ENCODE data around the gene HEXD. TPM values are rescaled to one million over a fixed set of nuclear protein-coding genes. Genes with fewer than 3 reads are reported as not detected.

The HEXD gene
- polyA plus RNA-seq, 1 experiment = 9.1 TPM

DNA sequence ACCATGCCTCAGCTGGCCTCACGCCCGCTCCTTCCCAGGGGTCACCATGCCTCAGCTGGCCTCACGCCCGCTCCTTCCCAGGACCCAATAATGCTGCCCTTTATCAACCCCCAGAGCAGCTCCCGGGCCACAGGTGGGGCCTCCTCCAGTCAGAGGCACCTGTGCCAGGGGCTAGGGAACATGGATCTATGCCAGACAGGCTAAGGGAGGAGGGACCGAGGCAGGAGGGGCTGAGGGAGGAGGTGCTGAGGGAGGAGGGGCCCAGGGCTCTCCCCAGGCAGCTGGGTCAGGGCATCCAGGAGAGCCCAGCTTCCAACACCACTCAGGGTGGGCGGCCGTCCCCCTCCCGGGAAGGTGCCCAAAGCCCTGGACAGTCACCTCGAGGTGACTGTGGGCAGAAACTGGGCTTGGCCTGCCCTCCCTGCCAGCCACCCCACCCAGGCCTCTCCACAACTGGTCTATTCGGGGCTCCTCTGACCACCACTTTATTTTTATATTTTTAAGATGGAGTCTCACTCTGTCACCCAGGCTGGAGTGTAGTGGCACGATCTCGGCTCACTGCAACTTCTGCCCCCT, 27.2 kb upstream of the HEXD start:
- Histone ChIP-seq H3K4me3 (ENCODE audit: low read depth, low read length) (no peak overlapping the region), H3K9me3 (ENCODE audit: control insufficient read depth, insufficient read depth, low read length) (no peaks in the 10 kb centered on the region; the same call in 1 of the 2 replicates), H3K27ac (ENCODE audit: low read depth, low read length) (no peak overlapping the region), H3K27me3 (ENCODE audit: control insufficient read depth, insufficient read depth, low read length) (peaks cover 15% of the 10 kb centered on the region)
- no peak for DNase-seq (ENCODE audit: low read depth, low spot score)
- TF ChIP-seq, protein P1, sequence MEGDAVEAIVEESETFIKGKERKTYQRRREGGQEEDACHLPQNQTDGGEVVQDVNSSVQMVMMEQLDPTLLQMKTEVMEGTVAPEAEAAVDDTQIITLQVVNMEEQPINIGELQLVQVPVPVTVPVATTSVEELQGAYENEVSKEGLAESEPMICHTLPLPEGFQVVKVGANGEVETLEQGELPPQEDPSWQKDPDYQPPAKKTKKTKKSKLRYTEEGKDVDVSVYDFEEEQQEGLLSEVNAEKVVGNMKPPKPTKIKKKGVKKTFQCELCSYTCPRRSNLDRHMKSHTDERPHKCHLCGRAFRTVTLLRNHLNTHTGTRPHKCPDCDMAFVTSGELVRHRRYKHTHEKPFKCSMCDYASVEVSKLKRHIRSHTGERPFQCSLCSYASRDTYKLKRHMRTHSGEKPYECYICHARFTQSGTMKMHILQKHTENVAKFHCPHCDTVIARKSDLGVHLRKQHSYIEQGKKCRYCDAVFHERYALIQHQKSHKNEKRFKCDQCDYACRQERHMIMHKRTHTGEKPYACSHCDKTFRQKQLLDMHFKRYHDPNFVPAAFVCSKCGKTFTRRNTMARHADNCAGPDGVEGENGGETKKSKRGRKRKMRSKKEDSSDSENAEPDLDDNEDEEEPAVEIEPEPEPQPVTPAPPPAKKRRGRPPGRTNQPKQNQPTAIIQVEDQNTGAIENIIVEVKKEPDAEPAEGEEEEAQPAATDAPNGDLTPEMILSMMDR (IDR thresholded peaks at IDR 0.05; ENCODE audit: low read depth, low read length) = no peak
- POLR2A ChIA-PET = interaction anchor here (0.6 kb wide), 1 partner anchor 57 kb away, joined by 3 read pairs; no protein-coding TSS in a partner anchor
- CTCF ChIA-PET = no interaction called here

DNA sequence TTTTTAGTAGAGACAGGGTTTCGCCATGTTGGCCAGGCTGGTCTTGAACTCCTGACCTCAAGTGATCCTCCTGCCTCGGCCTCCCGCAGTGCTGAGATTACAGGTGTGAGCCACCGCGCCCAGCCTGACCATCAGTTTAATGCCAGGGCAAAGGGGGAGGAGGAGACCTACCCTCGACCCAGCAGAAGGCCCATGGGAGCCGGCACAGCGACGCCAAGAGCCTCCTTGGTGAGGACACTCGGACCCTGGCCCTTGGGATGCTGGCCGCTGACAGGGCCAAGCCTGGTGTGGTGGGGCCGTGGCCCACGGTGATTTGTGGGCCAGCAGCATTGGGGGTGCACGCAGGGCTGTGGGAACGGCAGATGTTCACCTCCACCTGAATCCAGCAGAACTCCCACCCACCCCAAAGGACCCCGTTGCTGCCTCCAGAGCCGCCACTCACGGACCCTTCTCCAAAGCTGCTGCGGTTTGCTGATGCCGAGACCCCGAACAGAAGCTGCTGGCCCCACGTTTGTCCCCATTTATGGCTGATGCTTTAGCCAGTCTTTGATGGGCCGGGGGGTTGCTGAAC, 26.6 kb upstream of the HEXD start:
- ChIA-PET POLR2A (interaction anchor here (0.6 kb wide), 1 partner anchor 426 kb away, joined by 7 read pairs; no protein-coding TSS in a partner anchor), CTCF (no interaction called here)
- TF ChIP-seq, protein P1 (IDR thresholded peaks at IDR 0.05; ENCODE audit: low read depth, low read length) = no peak

DNA sequence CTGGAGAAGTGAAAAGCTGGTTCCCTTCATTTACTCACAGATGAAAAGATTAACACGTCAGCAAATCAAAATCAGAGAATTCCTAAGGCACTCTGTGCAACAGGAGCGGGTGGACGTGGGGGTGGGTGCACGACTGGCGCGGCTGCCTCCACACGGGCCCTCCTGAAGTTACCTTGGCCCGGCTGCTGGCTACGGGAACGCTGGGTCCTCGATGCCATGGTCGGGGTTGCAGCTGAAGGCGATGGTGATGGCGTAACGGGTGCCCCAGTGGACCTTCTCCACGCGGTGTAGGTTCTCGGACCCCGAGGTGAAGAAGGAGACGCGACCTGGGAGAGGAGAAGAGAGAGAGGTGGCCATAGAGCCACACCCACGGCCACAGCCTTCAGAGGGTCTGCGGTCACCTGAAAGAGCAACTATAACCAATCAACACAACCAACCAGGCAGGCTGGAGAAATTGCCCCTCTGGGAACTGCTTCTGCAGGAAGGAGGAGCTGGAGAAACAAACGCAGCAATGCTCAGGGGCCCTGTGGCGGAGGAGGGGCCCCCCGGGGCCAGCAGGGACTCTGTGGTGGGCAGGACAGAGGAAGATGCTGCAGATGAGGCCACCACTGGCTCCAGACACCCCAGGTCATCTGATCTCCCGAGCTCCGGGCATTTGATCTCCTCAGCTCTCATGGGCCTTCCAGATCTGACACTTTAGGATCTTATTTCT, 25.8 kb upstream of the HEXD start:
- H3K27ac ChIP-seq (ENCODE audit: low read depth, low read length) = no peak overlapping the region
- peaks cover 3% of the 10 kb centered on the region for H3K27me3 ChIP-seq (ENCODE audit: control insufficient read depth, insufficient read depth, low read length)
- no peaks in the 10 kb centered on the region; the same call in 1 of the 2 replicates for H3K9me3 ChIP-seq (ENCODE audit: control insufficient read depth, insufficient read depth, low read length)
- no peak overlapping the region for H3K4me3 ChIP-seq (ENCODE audit: low read depth, low read length)
- ChIA-PET CTCF (no interaction called here), POLR2A (interaction anchor here (0.6 kb wide), 1 partner anchor 427 kb away, joined by 7 read pairs; no protein-coding TSS in a partner anchor)
- no peak for DNase-seq (ENCODE audit: low read depth, low spot score)
- TF ChIP-seq, protein P1 (IDR thresholded peaks at IDR 0.05; ENCODE audit: low read depth, low read length) = no peak

More for the DNA sequence above, 26.6 kb upstream of the HEXD start:
- H3K27me3 ChIP-seq (ENCODE audit: control insufficient read depth, insufficient read depth, low read length) = peaks cover 10% of the 10 kb centered on the region
- no peaks in the 10 kb centered on the region; the same call in 1 of the 2 replicates for H3K9me3 ChIP-seq (ENCODE audit: control insufficient read depth, insufficient read depth, low read length)
- DNase-seq (ENCODE audit: low read depth, low spot score) = no peak
- H3K4me3 ChIP-seq (ENCODE audit: low read depth, low read length) = no peak overlapping the region
- no peak overlapping the region for H3K27ac ChIP-seq (ENCODE audit: low read depth, low read length)

GRCh38 chr17:82392941-82393340, 25.2 kb upstream of the HEXD start:
- CTCF ChIA-PET = no interaction called here
- POLR2A ChIA-PET = no interaction called here

More at GRCh38 chr17:82392941-82393340, 25.2 kb upstream of the HEXD start:
- Histone ChIP-seq H3K4me3 (ENCODE audit: low read depth, low read length) (no peak overlapping the region), H3K9me3 (ENCODE audit: control insufficient read depth, insufficient read depth, low read length) (no peaks in the 10 kb centered on the region; the same call in 1 of the 2 replicates), H3K27me3 (ENCODE audit: control insufficient read depth, insufficient read depth, low read length) (no peaks in the 10 kb centered on the region), H3K27ac (ENCODE audit: low read depth, low read length) (no peak overlapping the region)
- TF ChIP-seq, protein P1 (IDR thresholded peaks at IDR 0.05; ENCODE audit: low read depth, low read length) = no peak
- no peak for DNase-seq (ENCODE audit: low read depth, low spot score)
